22Rv1 (cell line): Measurements from ENCODE around the gene IQCE.

Source experiments
- H3K27ac ChIP-seq: fragments of 450-650 bp; 2 replicates; pipeline ENCODE4 v1.5.1; 2017
- CTCF ChIP-seq: fragments of 450-650 bp; IDR thresholded peaks from 2 replicates; pipeline ENCODE4 v1.5.1; 2017; ENCODE audit warnings: mild to moderate bottlenecking
- ZFX ChIP-seq: fragments of 450-650 bp; IDR thresholded peaks from 2 replicates; pipeline ENCODE4 v1.6.1; 2017; ENCODE audit warnings: antibody characterized with exemption, borderline replicate concordance

IQCE gene

GRCh38 chr7:2631946-2632732 is 73.4 kb downstream of the IQCE start, which contains the start of gene TTYH3:
Gene TTYH3 (plus strand): TSS chr7:2631986. CDS start chr7:2632156, 170 bp downstream.
- H3K27ac ChIP-seq, result peak within 1 kb of the TSS; percentile 47
- TF ChIP-seq ZFX, result no peak
- no peak for TF ChIP-seq CTCF

- no peak overlapping the region; the same call in 1 of the 2 replicates for H3K27ac ChIP-seq
- TF ChIP-seq ZFX (no peak), CTCF (no peak)
Observed at GRCh38 chr7:2632733-2633537, 74.2 kb downstream of the IQCE start.

- no peak for TF ChIP-seq CTCF
- TF ChIP-seq ZFX, result no peak
- no peak overlapping the region for H3K27ac ChIP-seq
Observed at GRCh38 chr7:2633538-2634266, 74.9 kb downstream of the IQCE start.

- TF ChIP-seq ZFX (no peak), CTCF (no peak)
- no peak overlapping the region for H3K27ac ChIP-seq
Observed at GRCh38 chr7:2634267-2635145, 75.7 kb downstream of the IQCE start.

- no peak for TF ChIP-seq CTCF
- no peak for TF ChIP-seq ZFX
- no peak overlapping the region for H3K27ac ChIP-seq
Observed at GRCh38 chr7:2635148-2635668, 76.4 kb downstream of the IQCE start.
